B cell (primary cell): ENCODE data around the gene C21orf58. TPM values are rescaled to one million over a fixed set of nuclear protein-coding genes. Genes with fewer than 3 reads are reported as not detected.

ENCODE experiments used
- ATAC-seq: fragments of 200-7000 bp; cut with Tn5 transposase; one replicate; pipeline ENCODE4 v1.10.0; 2021; ENCODE audit warnings: low read depth, mild to moderate bottlenecking, moderate number of reproducible peaks, moderate library complexity
- CTCF ChIA-PET: fragments of 350-600 bp; sonication (Branson Sonifier 250); formaldehyde crosslinking; loops from one replicate; lab custom pipeline; 2021; ENCODE audit warnings: antibody characterized with exemption, inconsistent platforms; lab: Charles Lee
- POLR2A ChIA-PET: fragments of 350-600 bp; sonication (Branson Sonifier 250); formaldehyde crosslinking; loops from one replicate; lab custom pipeline; 2021; ENCODE audit warnings: antibody characterized with exemption; lab: Charles Lee
- DNase-seq: peaks from one replicate; pipeline ENCODE4 v3.0.0; 2013
- H2AFZ ChIP-seq: 2 replicates; pipeline ENCODE4 v1.6.1; 2012; ENCODE audit warnings: mild to moderate bottlenecking, low read depth, low read length; ENCODE audit not compliant: insufficient read depth, poor library complexity, severe bottlenecking
- H3K27ac ChIP-seq, 2 donors: 1 replicate in 1 of 2; 2 replicates in 1 of 2; pipeline ENCODE4 v1.5.1; 2012 to 2013; ENCODE audit warnings: low read length in 2 of 2, mild to moderate bottlenecking in 2 of 2, moderate library complexity in 1 of 2
- H3K27me3 ChIP-seq, 4 experiments: fragments of 200-600 bp in 1 of 4; sonication (generic) in 1 of 4; replicated peaks in 1 of 4; 1 replicate in 2 of 4; 2 replicates in 2 of 4; pipeline versions ENCODE4 v1.6.1 to v1.7.0; 2013 to 2016; ENCODE audit warnings: low read length in 3 of 4, mild to moderate bottlenecking in 2 of 4, mixed read lengths in 1 of 4, moderate library complexity in 1 of 4; ENCODE audit not compliant: insufficient read depth in 4 of 4, control insufficient read depth in 3 of 4; ENCODE audit errors: control extremely low read depth in 1 of 4
- H3K36me3 ChIP-seq, 2 experiments: replicated peaks in 1 of 2; 1 replicate in 1 of 2; 2 replicates in 1 of 2; pipeline versions ENCODE4 v1.6.1 to v1.7.1; 2013; ENCODE audit warnings: low read length in 1 of 2; ENCODE audit not compliant: insufficient read depth in 2 of 2, control insufficient read depth in 1 of 2; ENCODE audit errors: control extremely low read depth in 1 of 2, extremely low read depth in 1 of 2
- H3K4me1 ChIP-seq, 2 donors: fragments of 200-600 bp in 1 of 2; sonication (generic) in 1 of 2; 1 replicate in 1 of 2; 2 replicates in 1 of 2; pipeline versions ENCODE4 v1.5.1 to v1.6.1; 2013 to 2017; ENCODE audit warnings: low read length in 2 of 2; ENCODE audit not compliant: control insufficient read depth in 2 of 2, insufficient read depth in 2 of 2
- H3K4me2 ChIP-seq: replicated peaks from 2 replicates; pipeline ENCODE3; 2012; ENCODE audit warnings: mild to moderate bottlenecking, low read depth, low read length; ENCODE audit not compliant: poor library complexity, severe bottlenecking
- H3K4me3 ChIP-seq, 5 experiments: fragments of 200-600 bp in 1 of 5; sonication (generic) in 1 of 5; 1 replicate in 3 of 5; 2 replicates in 2 of 5; pipeline versions ENCODE4 v1.5.1 to v1.7.0; 2011 to 2016; ENCODE audit warnings: low read length in 4 of 5, mild to moderate bottlenecking in 4 of 5, low read depth in 2 of 5, control low read depth in 1 of 5, moderate library complexity in 1 of 5; ENCODE audit not compliant: insufficient read depth in 1 of 5; ENCODE audit errors: control extremely low read depth in 1 of 5, extremely low read depth in 1 of 5
- H3K79me2 ChIP-seq: fragments of 200-600 bp; sonication (generic); one replicate; pipeline ENCODE4 v1.6.0; 2016; ENCODE audit warnings: low read length; ENCODE audit not compliant: control insufficient read depth, insufficient read depth
- H3K9ac ChIP-seq: fragments of 200-600 bp; sonication (generic); 2 replicates; pipeline ENCODE4 v1.6.1; 2017; ENCODE audit warnings: mild to moderate bottlenecking, low read length, moderate library complexity
- H3K9me3 ChIP-seq, 3 donors: one replicate each; pipeline versions ENCODE4 v1.6.1 to v1.7.1; 2013; ENCODE audit warnings: low read length in 2 of 3; ENCODE audit not compliant: control insufficient read depth in 2 of 3, insufficient read depth in 1 of 3; ENCODE audit errors: control extremely low read depth in 1 of 3
- H4K20me1 ChIP-seq: 2 replicates; pipeline ENCODE4 v1.6.0; 2012; ENCODE audit warnings: mild to moderate bottlenecking, low read length; ENCODE audit not compliant: insufficient read depth, control insufficient read depth, poor library complexity, severe bottlenecking
- H3K27ac Mint-ChIP-seq: one replicate; pipeline ENCODE4 v1.8.0; 2021; ENCODE audit warnings: mixed read lengths
- H3K27me3 Mint-ChIP-seq: one replicate; pipeline ENCODE4 v1.8.0; 2021; ENCODE audit warnings: mixed read lengths
- H3K4me1 Mint-ChIP-seq: one replicate; pipeline ENCODE4 v1.8.0; 2021; ENCODE audit warnings: mixed read lengths
- H3K4me3 Mint-ChIP-seq: one replicate; pipeline ENCODE4 v1.8.0; 2021; ENCODE audit warnings: mixed read lengths
- H3K9me3 Mint-ChIP-seq: one replicate; pipeline ENCODE4 v1.8.0; 2022; ENCODE audit warnings: mixed read lengths; ENCODE audit not compliant: insufficient read depth
- EZH2 ChIP-seq: IDR thresholded peaks from 2 replicates; pipeline ENCODE4 v1.6.1; 2012; ENCODE audit warnings: borderline replicate concordance, low read depth, mild to moderate bottlenecking, moderate library complexity, low read length; ENCODE audit not compliant: insufficient read depth, poor library complexity, severe bottlenecking
- WGBS: methylation state at CpG from one replicate; pipeline ENCODE4 v1.1.5; 2013; ENCODE audit warnings: missing lambda C conversion rate; ENCODE audit not compliant: insufficient coverage; 5-methylcytosine and 5-hydroxymethylcytosine counted together
- intact Hi-C: fragments of 100-400 bp; cut with micrococcal nuclease; formaldehyde crosslinking; loops from one replicate; pipeline ENCODE4 v1.10.0; 2022
- polyA plus RNA-seq: library from polyadenylated mRNA; depleted of rRNA; stranded (reverse); fragments of >200 nt; gene quantifications from 2 replicates; pipeline ENCODE4 v1.2.3, GENCODE V29; 2012
- total RNA-seq, 2 donors: library from RNA; stranded (reverse); fragments of 120-200 nt in 1 of 2; gene quantifications; 1 replicate in 1 of 2; 2 replicates in 1 of 2; pipeline versions ENCODE4 v1.2.3 to v1.2.4, GENCODE V29; 2013 to 2022
- TF ChIP-seq, protein P1 (sequence below): fragments of 200-600 bp; IDR thresholded peaks from one replicate; pipeline ENCODE4 v1.8.0; 2022; ENCODE audit warnings: antibody characterized with exemption, mild to moderate bottlenecking

C21orf58 gene
- total and polyA plus RNA-seq, 2 donors (not counting 1 experiment from before 2014, with no cell fraction given): 6.3 to 9.5 TPM

DNA sequence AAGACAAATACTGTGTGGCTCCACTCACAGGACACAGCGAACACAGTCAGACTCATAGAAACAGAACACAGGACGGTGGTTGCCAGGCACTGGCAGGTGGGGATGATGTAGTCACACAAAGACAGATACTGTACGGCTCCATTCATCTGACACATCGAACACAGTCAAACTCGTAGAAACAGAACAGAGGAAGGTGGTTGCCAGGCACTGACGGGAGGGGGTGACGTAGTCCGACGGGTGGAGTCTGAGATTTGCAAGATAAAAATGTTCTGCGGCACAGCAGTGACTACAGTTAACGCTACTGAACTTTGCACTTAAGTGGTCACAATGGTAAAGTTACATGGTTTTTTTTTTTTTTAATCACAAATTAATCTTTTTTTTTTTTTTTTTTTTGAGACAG lies 18.7 kb downstream of the C21orf58 start:
- 96% methylated on average over 8 of the region's 11 CpGs for WGBS
- Histone ChIP-seq H3K4me3 (no peak overlapping the region), H3K27ac (no peak overlapping the region), H3K9ac (no peak overlapping the region), H3K4me2 (no peak overlapping the region), H3K27me3 (no peaks in the 10 kb centered on the region), H3K36me3 (peaks cover 3 to 5% of the 10 kb centered on the region in 2 experiments), H2AFZ (no peak overlapping the region), H3K79me2 (no peaks in the 10 kb centered on the region), H4K20me1 (no peaks in the 10 kb centered on the region), H3K9me3 (no peaks in the 10 kb centered on the region), H3K4me1 (no peaks in the 10 kb centered on the region)
- Mint-ChIP-seq H3K27ac (no peak overlapping the region), H3K9me3 (no peaks in the 10 kb centered on the region), H3K4me3 (no peak overlapping the region), H3K4me1 (no peaks in the 10 kb centered on the region), H3K27me3 (no peaks in the 10 kb centered on the region)
- ATAC-seq (no peak), DNase-seq (no peak)
- ChIA-PET CTCF (no interaction called here), POLR2A (no interaction called here)
- intact Hi-C loops: no loop called here
- no peak for TF ChIP-seq EZH2
- TF ChIP-seq, protein P1, sequence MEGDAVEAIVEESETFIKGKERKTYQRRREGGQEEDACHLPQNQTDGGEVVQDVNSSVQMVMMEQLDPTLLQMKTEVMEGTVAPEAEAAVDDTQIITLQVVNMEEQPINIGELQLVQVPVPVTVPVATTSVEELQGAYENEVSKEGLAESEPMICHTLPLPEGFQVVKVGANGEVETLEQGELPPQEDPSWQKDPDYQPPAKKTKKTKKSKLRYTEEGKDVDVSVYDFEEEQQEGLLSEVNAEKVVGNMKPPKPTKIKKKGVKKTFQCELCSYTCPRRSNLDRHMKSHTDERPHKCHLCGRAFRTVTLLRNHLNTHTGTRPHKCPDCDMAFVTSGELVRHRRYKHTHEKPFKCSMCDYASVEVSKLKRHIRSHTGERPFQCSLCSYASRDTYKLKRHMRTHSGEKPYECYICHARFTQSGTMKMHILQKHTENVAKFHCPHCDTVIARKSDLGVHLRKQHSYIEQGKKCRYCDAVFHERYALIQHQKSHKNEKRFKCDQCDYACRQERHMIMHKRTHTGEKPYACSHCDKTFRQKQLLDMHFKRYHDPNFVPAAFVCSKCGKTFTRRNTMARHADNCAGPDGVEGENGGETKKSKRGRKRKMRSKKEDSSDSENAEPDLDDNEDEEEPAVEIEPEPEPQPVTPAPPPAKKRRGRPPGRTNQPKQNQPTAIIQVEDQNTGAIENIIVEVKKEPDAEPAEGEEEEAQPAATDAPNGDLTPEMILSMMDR: no peak

- H4K20me1 ChIP-seq: no peaks in the 10 kb centered on the region
- no peaks in the 10 kb centered on the region for H3K4me1 Mint-ChIP-seq
These were observed 19.2 kb downstream of the C21orf58 start for GRCh38 chr21:46304437-46304836.

More at GRCh38 chr21:46304437-46304836, 19.2 kb downstream of the C21orf58 start:
- WGBS: 94% methylated on average over 4 of the region's 5 CpGs
- H3K4me1 ChIP-seq: no peaks in the 10 kb centered on the region
- H3K79me2 ChIP-seq: no peaks in the 10 kb centered on the region
- no peak overlapping the region for H3K4me2 ChIP-seq
- Mint-ChIP-seq H3K9me3 (no peaks in the 10 kb centered on the region), H3K4me3 (no peak overlapping the region), H3K27me3 (no peaks in the 10 kb centered on the region), H3K27ac (no peak overlapping the region)
- H3K36me3 ChIP-seq: peaks cover 3 to 5% of the 10 kb centered on the region in 2 experiments
- no peak overlapping the region for H3K9ac ChIP-seq
- no peak overlapping the region for H3K4me3 ChIP-seq
- POLR2A ChIA-PET: no interaction called here
- no peak for TF ChIP-seq EZH2
- TF ChIP-seq, protein P1: no peak
- H2AFZ ChIP-seq: no peak overlapping the region
- ATAC-seq (no peak), DNase-seq (no peak)
- no peak overlapping the region for H3K27ac ChIP-seq
- intact Hi-C loops: no loop called here
- no peaks in the 10 kb centered on the region for H3K27me3 ChIP-seq
- no peaks in the 10 kb centered on the region for H3K9me3 ChIP-seq
- CTCF ChIA-PET: no interaction called here
